IPS-18c (cell line): ENCODE data around the gene NFIA.

ENCODE experiments used
- H3K4me3 ChIP-seq: 2 replicates; pipeline ENCODE4 v1.7.0; 2013; ENCODE audit warnings: low read depth, mild to moderate bottlenecking, low read length, moderate library complexity; ENCODE audit not compliant: insufficient read depth
- H3K9me3 ChIP-seq: one replicate; pipeline ENCODE4 v1.6.1; 2013; ENCODE audit warnings: mild to moderate bottlenecking, low read length, moderate library complexity; ENCODE audit not compliant: control insufficient read depth, insufficient read depth

NFIA gene

DNA sequence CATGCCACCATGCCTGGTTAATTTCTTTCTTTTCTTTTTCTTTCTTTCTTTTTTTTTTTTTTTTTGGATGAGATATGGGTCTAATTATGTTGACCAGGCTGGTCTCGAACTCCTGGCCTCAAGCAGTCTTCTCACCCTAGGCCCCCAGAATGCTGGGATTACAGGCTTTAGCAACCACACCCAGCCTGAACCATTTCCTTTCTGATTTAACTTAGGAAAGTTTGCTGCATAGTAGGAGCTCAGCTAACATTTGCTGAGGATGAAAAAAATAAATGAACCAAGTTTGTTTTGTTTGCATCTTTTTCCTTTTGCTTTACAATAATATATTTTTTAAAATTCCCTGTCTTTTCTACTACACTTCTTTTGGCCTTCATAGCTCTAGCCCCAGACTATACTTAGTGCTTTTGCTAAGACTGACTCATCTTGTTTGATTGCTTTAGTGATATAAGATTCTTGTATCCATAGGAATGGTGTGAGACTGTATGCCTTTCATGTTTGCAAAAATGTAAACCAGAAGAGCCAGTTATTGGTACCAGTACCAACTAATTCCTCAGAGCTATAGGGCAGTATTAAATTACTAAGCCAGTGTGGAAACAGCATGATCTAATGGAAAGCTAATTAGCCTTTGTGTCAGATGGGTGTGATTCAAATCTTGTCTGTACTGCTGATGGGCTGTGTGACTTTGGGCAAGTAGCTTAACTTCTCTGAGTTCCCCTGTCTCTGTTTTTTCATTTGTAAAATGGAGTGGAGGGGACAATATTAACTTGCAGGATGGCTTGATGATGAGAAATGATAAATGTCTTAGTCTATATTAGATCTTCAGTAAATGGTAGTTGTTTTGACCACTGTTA is 66.9 kb downstream of the NFIA start:
- no peaks in the 10 kb centered on the region for H3K9me3 ChIP-seq
- no peak overlapping the region for H3K4me3 ChIP-seq

GRCh38 chr1:61151565-61151964 is 69.2 kb downstream of the NFIA start:
- no peaks in the 10 kb centered on the region for H3K9me3 ChIP-seq
- no peak overlapping the region for H3K4me3 ChIP-seq

DNA sequence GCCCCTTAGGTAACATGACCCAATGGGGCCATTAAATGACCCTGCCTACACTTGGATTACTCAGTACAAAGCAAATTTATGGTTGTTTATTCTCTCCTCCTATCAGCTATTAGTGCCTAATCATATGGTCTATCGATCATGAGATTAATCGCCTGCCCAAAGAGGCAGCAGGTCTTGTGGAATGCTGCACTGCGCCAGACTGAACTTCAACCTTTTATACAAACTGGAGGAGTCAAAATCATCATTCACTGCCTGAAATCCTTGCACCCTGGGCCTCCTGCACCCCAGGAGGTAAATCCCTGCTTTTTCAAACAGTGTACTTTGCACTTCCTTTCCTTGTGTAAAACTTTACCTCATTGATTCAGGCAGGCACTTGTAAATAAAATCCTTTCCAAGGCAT is 69.7 kb downstream of the NFIA start:
- Histone ChIP-seq H3K9me3 (no peaks in the 10 kb centered on the region), H3K4me3 (no peak overlapping the region)

- Histone ChIP-seq H3K4me3 (no peak overlapping the region), H3K9me3 (no peaks in the 10 kb centered on the region)
These were observed 70.2 kb downstream of the NFIA start for GRCh38 chr1:61152469-61153105.

DNA sequence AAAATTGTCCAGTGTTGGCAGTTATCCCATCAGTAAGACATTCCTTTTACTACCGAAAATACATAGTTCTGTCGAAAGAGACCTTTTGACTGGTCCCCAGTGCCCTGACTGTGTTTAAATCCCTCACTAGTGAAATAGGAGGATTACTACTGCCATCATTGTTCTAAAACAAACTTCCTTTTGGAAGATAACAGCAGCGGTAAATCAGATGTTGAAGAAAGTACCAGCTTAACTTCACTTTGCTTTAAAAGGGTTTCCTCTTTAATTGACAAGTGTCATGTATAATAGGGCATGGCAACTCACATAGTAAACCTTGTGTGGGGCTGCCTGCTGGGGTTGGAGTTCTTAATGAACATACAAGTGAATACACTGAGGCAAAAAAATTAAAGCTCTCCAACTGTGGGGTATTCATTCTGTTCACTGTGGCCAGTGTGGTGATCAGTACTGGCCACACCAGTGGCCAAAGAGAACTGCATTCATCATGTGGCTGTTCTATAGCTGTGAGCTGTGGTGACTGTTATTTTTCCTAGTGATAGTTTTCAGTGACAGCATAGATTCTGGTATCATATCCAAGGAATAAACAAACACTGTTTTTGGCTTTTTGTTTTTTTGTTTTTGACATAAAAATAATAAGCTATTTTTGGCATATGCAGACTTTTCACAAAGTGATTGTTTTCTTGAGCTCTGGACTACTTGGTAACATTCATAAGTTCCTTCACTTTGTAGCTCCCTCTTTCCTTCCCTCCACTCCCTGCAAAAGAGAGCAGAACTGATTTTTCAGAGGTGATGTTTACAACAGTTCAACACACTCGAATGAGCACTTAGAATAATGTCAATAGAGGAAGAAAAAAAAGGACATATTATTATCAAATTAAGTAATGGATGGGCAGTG is 74.5 kb downstream of the NFIA start:
- Histone ChIP-seq H3K4me3 (no peak overlapping the region), H3K9me3 (no peaks in the 10 kb centered on the region)

DNA sequence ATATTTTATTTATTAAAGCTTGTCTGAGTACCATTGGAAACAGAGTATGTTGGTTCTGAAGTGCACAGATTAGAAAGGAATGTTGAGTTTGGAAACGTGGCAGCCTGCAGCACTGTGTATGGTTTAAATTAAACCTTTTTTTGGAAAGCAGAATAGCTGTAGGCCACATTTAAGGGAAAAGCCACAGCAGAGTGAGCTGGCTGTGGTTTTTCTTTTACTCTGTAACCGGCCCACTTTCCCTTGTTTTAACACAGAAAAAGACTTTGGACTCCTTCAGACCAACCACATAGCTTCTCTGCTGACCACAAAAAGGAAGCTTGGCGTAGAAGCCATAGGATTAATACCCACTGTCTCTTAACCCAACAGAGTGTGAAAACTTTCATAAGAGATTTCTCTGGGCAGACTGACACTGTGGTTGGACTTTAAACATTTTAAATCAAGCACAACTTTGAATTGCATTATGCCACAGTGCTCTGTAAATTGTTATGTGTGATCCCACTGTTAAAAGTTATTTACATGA is 75.2 kb downstream of the NFIA start:
- Histone ChIP-seq H3K9me3 (no peaks in the 10 kb centered on the region), H3K4me3 (no peak overlapping the region)

- Histone ChIP-seq H3K4me3 (no peak overlapping the region), H3K9me3 (no peaks in the 10 kb centered on the region)
These were observed 76.2 kb downstream of the NFIA start for GRCh38 chr1:61158591-61158990.

DNA sequence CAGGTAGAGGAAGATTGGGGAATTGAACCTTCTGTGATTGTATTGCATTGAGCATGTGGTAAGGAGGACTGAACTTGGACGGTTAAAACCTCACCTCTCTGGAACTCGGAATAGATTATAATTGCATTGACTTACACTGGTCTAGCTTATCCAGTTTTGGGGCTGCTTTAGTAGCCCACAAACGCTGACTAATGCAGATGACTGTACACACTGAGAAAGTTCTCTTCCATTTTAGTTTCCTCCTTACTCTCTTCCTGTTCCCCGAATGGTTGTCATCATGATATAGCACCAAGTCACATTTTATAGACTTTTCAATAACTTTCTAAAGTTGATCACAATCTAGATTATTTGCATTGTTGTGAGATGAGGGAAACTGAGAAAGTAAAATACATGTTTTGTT is 78.2 kb downstream of the NFIA start:
- Histone ChIP-seq H3K4me3 (no peak overlapping the region), H3K9me3 (no peaks in the 10 kb centered on the region)

DNA sequence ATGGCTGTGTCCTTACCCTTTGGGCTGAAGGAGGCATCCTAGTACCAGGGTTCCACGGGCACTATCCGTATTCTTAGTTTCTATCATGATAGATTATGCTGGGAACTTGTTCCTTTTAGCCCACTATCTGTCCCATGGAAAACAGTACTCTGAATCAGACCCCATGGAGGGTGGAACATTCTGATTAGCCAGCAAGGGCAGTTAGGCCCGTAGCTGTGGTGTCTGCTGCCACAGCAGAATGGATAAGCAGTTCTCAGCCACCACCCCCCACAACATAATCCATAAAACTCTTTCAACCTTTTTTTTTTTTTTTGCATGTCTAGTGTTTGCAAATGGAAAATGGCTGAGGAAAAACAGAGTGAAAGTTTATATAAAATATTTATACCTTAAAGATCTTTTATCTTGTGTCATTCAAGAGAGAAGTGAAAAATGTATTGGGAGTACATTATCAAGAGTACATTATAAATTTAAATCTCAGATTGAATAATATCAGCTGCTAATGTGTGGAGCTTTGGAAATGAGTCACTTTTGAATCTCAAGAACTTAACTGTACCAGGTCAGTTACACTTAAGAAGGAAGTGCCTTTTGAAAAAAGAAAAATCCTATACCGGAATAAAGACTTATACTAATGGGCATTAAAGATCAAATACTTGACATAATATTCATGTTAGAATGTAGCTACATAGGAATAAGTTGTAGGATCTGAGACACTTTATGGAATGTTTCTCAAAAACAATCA is 80.3 kb downstream of the NFIA start:
- Histone ChIP-seq H3K4me3 (no peak overlapping the region), H3K9me3 (no peaks in the 10 kb centered on the region)

DNA sequence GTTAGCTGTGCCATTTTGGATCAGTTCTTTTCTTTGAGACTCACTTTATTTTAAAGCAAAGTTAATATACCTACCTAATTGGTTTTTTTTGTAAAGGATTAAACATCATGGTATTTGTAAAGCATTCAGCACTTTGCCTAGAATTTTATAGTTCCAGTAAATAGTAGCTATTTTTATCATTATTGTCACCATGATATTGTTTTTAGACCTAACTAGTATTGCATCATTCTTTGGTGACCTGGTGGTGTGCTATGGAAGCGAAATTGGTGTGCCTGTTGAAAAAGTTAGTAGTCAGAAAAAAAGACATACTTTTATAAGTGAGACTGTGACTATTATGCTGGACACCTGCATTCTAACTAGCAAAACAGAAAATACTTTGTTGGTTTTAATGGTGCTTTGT is 81.0 kb downstream of the NFIA start:
- no peak overlapping the region for H3K4me3 ChIP-seq
- H3K9me3 ChIP-seq = no peaks in the 10 kb centered on the region

DNA sequence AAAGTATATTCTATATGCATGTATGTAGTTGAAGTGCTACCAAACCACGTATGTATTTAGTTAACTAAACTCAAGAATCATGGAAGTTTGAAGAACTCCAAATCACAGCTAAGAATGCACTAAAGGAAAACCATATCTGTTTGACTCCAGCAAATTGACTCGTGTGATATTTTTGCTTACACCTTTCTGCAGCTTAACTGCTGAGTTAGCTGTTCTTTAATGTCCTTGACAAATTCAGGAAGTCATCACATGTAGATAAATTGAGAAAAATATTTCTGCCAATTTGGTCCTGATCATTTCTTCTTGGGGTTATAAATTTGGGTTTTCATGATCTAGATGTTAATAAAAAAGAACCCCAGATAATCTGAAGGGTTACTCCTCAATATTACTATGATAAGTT is 83.0 kb downstream of the NFIA start:
- no peaks in the 10 kb centered on the region for H3K9me3 ChIP-seq
- no peak overlapping the region for H3K4me3 ChIP-seq

DNA sequence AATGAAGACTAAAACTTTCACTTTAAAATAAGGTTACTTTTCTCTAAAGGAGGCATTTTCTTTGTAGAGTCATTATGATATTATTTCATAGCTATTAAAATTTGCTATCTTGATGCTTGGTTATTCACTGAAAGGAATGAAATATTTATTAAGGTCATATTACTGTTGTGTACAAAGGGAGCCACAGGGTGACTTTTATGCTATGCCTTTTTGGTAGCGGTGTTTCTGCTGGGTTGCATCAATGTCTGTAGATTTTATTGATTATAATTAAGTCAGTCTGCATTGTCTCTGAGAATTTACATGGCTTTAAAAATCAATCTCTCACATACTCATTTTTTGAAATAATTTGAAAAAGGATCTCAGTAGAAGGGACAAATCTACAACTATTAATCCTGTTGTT is 84.9 kb downstream of the NFIA start:
- H3K4me3 ChIP-seq = no peak overlapping the region
- no peaks in the 10 kb centered on the region for H3K9me3 ChIP-seq

DNA sequence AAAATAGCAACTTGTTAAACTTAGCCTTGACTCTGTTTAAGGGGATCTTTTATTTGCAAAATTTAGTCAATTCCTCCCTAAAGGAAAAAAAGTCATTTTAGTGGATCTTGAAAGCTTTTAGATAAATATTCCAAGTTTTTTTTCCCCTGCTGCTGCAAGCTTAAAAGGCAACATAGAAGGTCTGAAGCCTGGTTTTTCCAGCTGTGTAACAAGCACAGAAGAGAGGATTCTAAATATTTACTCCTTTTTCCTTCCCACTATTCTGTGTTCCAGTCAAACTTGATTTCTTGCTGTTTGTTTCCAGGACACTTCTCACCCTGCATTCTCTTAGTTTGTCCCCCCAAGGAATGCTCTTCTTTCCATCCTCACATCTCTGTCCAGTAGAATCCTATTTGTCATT is 86.7 kb downstream of the NFIA start:
- no peak overlapping the region for H3K4me3 ChIP-seq
- H3K9me3 ChIP-seq = no peaks in the 10 kb centered on the region

- Histone ChIP-seq H3K4me3 (no peak overlapping the region), H3K9me3 (no peaks in the 10 kb centered on the region)
These were observed 87.3 kb downstream of the NFIA start for GRCh38 chr1:61169634-61170033.

DNA sequence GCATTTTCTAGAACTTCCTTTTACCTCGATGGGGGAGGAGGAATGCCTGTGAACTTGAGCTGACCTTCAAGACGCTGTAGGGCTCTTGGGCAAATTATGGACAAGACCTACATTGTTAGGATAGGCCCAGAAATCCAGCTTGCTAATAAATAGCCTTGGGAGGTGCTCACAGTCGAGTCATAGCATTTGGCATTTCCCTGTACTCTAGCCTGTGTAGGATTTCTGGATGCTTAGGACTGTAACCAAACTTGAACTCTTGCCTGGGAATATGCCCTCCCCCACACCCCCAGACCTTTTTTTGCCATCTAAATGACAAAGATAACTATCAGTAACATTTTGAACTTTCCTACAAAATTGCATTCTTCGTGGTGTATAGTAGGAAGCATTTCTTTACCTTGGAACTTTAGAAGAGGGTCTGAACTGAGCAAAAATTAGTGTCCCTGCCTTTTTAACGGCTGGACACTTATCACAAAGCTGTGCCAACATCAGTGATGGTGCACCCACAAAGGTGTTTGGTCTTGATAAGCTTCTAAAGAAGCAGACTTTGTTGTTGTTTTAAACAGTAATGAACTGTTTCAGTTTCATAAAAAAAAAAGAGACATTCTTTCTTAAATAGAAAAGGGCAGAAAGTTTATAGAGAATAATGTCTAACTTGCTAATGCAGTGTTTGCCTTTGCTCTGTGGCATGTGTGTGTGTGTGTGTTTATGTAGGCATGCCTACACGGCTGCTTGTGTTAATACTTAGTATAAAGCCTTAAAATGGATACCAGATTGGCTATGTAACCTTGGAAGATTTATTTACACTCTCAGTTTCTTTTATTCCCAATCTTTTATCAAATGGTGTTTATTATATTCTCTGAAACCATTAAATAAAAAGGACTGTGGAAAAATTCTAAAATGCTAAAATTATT is 88.2 kb downstream of the NFIA start:
- H3K4me3 ChIP-seq = no peak overlapping the region
- H3K9me3 ChIP-seq = no peaks in the 10 kb centered on the region

DNA sequence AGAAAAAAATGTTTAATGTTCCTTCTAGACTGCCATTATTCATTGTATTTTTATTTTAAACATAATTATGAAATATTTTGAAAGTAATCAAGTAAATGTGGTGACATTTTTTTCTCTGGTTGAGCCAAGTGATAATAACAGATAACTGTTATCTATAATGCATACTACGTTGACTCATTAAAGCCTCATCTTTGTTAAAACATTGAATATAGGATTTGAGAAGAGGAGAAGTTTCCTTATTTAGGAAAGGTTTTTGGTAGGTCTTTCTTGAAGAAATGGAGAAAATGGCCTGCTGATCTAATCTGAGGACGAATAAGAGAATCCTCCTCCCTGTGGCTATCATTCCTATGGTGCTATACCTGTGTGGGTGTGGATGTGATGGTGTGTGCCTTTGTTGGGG is 89.0 kb downstream of the NFIA start:
- no peak overlapping the region for H3K4me3 ChIP-seq
- H3K9me3 ChIP-seq = no peaks in the 10 kb centered on the region
